Measurements from ENCODE around the gene LYZL6. TPM values are rescaled to one million over a fixed set of nuclear protein-coding genes. Genes with fewer than 3 reads are reported as not detected.

LYZL6 gene, protein sequence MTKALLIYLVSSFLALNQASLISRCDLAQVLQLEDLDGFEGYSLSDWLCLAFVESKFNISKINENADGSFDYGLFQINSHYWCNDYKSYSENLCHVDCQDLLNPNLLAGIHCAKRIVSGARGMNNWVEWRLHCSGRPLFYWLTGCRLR
- total RNA-seq (2014; rRNA removed): not detected in 2 replicates
- not detected for polyA plus RNA-seq (2012)

DNA sequence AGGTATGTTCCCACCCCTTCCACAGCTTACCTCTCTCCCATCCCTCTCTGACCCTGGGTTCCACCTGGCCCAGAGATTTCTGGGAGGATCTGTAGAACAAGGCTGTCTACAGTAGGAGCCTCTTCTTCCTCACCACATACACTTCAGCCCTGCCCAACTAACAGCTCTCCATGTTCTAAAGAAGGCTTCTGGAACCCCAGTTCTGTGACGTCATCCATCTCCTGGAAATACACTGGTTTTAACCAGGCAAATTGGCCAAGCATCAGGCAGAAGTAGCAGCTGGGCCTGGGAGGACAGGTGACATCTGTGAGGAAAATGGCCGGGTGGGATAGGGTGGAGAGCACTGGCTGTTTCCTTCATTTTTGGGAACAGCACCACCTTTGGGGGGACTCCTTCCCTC is at the start of gene LYZL6:
Gene LYZL6, minus strand, starts transcription at position 177 of the 400 bp plus-strand sequence. CDS start 4,357 bp downstream, outside the sequence.
- DNase-seq (ENCODE audit: low read depth): no peak

DNA sequence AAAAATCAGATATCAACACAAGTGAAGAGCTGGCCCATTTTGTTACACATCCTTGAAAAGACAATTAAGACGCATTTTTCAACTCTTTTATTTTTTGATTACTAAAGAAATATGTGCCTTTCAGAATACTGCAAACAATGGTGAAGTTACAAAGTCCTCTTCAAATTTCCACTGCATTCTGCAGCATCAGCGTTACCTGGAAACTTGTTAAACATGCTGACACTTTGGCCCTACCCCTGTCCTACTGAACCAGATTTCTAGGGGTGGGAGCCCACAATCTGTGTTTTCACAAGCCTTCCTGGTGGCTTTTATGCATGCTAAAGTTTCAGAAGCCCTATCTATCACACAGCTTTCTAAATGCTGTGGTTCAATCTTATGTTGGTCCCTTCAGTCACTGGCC is 47.6 kb upstream of the LYZL6 start:
- no peak for DNase-seq (ENCODE audit: low read depth)

DNA sequence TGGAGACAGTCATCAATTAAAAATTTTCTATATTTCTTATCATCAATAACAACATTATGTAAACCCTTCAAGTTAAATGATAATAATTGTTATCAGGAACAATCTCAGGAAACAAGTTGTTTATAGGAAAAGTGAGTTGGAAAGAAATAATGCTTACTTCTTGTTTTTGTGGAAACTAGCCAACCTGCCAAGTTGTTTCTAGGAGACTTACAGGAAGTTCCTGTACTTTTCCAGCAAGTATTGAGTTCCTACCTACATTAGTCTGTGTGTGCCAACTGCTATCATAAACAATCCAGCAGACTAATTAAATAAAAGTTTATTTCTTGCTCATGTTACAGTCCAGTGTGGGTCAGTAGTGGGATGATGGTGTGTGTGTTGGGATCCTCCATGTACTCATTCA is 44.7 kb upstream of the LYZL6 start:
- DNase-seq (ENCODE audit: low read depth): no peak

DNA sequence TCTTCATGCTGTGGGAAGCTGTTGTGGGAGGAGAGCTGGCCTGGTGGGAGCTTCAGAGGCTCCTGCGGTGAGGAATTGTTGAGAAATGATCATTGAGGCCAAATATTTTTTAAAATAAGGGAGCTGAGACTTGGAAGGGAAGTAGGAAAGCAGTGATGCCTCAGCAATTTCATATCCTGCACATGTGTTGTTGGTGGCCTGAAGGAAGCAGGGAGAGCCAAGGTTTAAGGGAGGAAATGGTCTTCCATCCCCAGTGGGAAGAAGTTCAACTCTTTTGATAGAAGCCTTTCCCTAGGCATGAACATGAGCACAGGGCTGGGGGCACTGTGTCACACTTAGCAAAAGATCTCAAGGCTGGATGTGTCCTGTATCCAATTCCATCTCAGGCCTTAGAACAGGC is 43.1 kb upstream of the LYZL6 start, which contains the start of gene CCL14:
Gene CCL14, minus strand, starts transcription at position 87 of the 400 bp plus-strand sequence. Its CDS starts 80 bp downstream, at position 7.
- DNase-seq (ENCODE audit: low read depth): no peak

DNA sequence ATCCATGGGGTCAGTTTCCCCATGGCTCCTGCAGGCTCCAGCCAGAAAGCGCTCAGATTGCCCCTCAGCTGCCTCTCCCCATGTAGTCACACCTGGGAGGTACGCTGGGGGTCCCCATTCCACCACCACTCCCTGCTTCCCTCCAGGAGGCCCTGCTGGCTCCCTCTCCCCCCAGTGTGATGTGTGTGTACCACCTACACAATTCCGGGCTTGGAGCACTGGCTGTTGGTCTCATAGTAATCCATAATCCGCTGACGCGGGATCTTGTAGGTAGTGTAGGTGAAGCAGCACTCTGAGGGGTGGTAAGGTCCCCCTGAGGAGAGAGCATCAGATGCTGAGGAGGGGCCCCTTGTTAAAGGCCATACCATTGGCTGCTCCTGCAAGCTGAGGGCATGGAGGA is 40.6 kb upstream of the LYZL6 start:
- no peak for DNase-seq (ENCODE audit: low read depth)

DNA sequence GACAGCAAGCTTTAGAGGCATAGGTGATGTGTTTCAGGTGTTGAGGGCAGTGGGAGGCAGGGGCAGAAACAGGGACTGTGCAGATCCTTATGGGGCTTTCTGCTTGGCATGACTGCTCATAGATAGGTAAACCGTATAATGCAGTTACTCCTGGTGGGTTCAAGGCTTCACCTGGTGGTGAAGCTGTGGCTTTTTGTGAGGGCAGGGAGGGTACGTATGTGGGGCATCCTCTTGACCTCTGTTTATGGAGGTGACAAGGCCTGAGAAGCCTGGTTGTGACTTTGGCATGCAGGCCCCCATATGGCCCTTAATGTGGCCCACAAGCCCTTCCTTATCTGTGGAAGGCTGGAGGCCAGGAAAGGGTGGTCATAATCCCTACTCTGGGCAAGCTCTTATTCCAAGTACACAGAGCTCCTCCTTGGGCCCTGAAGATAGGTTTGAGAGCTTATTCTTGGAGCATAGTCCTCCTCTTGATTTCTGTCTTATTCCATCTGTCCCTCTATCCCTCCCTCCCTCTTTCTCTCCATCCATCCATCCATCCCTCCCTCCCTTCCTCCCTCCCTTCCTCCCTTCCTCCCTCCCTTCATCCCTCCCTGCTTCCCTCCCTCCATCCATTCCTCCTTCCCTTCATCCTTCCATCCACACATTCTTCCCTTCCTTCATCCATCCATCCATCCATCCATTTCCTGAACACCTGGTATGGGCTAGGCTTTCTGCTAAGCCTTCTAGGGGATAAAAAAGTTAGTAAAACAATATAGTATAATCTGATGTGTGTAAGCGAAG is 39.1 kb upstream of the LYZL6 start:
- no peak for DNase-seq (ENCODE audit: low read depth)

DNA sequence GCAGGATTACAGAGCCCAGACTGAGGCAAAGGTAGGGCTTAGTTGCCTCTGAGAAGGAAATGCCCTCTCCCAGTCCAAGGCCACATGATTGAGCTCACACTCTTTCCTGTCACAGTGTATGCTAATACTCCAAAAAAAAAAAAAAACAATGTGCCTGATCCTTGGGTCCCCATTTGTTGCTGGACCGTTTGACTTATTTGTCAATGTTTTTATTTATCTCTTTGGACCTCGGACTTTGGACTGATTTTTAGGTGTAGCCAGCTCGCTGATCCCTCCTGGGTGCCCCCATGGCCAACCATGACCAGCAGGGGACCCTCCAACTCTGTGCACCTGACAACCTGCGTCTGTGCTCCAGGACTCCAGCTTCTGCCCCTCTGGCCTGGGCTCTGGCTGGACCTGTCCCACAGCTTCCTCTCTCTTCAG is 38.4 kb upstream of the LYZL6 start:
- no peak for DNase-seq (ENCODE audit: low read depth)

DNA sequence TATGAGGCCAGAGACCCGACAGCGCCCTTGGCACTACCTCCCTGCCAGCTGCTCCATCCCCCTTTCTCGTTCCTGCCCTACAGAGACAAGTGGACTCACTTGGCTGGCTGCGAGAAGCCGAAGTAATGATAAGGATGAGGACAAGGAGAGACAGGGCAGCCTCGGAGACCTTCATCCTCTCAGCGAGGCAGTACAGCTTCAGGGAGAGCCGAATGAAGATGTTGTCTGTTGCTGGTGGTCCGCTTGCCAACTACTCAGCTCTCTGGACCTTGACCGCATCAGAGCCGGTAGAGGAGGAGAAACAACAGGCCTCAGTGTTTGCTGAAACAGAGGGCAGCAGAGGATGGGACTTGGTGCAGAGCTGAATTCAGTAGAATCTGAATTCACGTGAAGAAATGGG is 37.7 kb upstream of the LYZL6 start, which contains the start of gene CCL16:
Gene CCL16, minus strand, starts transcription at position 252 of the 400 bp plus-strand sequence. Its CDS starts 77 bp downstream, at position 175.
- DNase-seq (ENCODE audit: low read depth): no peak

DNA sequence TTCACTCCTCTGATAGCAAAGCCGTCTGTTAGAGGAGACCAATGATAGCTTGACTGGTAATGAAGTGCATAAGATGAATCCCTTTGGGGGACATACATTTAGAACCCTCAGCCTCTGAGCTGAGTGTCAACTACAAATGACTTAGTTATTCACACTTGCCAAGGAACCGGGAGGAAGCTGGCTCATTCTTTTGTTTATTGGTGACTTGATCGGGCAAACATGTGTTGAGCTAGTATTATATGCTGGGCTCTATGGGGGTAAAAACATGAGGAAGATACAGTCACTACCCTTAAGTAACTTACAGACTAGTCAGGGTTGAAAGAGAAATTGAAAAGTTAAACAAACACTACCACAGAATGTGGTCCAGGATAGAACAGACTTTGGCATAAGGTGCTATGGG is 34.8 kb upstream of the LYZL6 start:
- no peak for DNase-seq (ENCODE audit: low read depth)

DNA sequence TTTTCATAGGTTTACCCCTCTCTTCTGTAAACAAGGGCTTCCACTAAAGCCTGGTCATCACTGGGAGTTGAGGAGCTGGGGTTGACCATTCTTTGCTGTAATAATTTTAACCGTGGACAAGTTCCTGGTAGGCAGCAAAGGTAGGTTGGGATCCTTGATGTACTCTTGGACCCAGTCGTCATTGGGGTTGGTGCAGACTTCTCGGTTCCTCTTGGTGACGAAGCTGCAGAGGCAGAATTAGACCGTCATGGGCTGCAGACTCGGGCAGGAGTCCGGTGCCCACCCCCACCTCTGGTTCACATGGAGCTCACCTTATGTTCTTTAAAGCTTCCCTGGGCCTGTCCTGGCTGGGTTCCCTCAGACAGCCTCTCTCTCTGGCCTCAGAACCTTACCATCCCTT is 34.0 kb upstream of the LYZL6 start:
- no peak for DNase-seq (ENCODE audit: low read depth)

DNA sequence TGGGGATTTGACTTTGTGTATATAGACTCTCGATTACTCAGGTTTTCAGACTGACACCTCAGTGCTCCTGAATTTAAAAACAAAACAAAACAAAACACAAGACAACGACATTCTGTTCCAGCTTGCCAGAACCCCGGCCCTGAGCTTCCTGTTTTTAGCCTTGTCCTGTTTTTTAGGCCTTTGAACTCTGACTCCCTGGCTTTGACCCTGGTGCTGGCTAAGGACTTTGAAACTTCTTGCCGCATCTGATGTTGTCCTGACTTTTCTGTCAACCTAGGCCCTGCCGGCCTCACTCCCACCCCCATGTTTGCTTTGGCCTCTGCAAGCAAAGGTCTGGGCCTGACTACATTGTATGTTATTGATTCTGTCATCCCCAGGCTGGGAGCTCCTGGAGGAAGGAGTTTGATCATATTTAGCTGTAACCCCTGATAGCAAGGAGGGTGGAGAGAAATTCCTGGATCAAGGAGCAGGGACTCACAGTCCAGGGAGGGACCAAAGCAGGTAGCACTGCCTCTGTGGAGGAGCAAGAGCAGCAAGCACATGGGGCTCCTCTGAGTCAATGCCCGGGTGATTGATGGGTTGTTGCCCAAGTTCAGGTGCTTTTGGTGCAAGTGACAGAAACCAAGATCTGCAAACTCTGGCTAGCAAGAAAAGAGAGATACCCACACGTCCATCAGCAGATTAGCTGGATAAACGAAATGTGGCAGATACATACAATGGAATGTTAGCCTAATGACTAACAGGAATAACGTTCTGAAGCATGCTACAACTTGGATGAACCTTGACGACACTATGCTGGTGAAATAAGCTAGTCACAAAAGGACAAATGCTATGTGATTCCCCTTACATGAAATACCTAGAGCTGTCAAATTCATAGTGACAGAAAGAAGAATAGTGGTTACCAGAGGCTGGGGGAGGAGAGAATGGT is 30.1 kb upstream of the LYZL6 start:
- DNase-seq (ENCODE audit: low read depth): peak; percentile 5

DNA sequence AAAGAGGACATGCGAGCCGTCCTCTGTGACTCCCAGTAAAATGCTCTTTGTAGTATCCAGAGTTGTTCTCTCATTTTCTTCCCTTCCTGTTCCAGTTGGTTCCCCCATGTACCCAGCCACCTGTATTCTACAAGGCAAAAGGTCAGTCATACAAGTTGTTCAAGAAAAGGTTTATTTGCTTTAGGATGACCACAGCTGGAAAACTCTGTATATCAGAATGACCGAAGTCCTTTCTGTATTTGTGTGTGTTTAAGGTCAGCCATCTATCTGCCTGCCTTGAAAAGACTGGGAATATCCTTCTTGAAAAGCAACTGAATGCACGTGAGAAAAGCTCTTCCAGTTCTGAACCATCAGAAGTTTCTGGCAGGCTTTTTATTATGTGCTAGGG is 29.4 kb upstream of the LYZL6 start:
- no peak for DNase-seq (ENCODE audit: low read depth)

DNA sequence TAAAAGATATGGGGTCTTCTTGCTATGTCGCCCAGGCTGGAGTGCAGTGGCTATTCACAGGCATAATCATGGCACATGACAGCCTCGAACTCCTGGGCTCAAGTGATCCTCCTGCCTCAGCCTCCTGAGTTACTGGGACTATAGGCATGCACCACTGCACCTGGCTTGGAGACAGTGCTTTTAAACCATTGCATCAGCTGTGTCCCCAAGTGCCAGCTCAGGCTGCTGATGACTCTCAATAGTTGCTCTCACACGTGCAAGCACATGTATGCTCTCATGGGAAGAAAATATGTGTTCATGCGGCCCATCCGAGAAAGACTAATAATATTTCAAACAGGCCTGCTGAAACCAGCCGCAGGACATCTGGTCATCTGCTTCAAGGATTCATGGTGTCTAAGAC is 29.0 kb upstream of the LYZL6 start:
- DNase-seq (ENCODE audit: low read depth): no peak

DNA sequence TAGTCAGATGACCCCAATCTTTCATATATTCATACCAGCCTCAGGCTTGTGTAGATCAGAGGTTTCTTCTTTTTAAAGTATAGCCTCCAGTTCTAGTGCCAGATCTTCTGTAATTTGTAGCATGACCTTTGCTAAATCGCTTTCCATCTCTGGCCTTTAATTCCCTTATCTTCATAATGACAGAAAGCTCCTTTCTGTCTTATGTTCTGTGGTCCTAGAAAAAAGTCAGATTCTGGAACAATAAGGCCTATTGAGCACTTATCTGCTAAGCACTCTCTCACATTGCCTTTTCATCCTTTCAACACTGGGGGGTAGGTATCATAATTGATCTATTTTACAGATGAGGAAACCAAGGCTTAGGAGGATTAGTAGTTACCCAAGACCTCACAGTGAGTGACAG is 28.6 kb upstream of the LYZL6 start:
- no peak for DNase-seq (ENCODE audit: low read depth)

DNA sequence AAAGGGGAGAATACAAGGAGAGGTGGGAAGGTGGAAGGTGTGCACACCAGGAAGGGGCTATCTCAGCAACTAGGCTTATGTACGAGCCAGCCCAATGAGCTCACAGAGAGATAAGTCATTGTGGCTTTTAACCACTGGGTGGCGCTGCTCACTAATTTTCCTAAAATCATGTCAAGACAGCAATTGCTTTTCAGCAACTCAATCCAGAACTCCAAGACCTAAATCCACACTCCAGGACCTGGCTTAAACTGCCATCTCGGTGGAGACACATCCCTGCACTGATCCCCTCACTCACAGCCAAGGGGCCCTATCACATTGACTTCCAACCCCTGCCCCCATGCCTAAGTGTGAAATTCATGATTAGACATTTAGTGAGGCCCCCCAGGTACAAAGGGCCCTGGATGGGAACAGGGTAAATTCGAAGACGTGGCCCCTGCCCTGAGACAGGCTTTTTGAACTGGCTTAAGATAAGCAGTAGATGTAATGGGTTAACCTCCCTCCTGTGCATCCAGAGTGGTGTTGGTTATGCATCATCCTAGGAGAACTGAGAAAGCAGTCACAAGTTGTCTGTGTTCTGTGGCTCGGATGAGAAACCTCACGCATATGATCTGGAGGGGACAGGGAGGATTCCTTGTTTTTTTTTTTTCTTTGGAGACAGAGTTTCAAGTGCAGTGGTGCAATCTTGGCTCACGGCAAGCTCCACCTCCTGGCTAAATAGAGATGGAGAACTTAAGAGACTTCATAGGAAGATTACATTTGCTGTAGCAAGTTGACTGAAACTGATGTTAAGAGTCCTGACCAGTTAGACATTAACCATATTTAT is 26.3 kb upstream of the LYZL6 start:
- DNase-seq (ENCODE audit: low read depth): peak; percentile 69

DNA sequence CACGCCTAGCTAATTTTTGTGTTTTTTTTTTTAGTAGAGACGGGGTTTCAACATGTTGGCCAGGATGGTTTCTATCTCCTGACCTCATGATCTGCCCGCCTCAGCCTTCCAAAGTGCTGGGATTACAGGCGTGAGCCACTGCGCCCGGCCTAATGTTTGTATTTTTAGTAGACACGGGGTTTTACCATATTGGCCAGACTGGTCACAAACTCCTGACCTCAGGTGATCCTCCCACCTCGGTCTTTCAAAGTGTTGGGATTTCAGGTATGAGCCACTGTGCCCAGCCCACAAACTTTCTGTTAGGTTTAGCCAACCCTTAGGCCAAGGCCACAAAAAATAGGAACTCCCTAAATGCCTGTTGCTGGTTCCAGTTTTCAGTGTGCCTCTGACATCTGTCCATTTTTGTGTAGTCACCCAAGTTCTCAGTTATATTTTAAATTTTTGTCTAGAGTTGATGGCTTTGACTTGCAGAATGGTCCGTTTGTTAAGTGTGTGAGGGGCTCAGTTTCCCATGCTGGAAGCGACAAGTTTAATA is 25.1 kb upstream of the LYZL6 start:
- DNase-seq (ENCODE audit: low read depth): no peak

DNA sequence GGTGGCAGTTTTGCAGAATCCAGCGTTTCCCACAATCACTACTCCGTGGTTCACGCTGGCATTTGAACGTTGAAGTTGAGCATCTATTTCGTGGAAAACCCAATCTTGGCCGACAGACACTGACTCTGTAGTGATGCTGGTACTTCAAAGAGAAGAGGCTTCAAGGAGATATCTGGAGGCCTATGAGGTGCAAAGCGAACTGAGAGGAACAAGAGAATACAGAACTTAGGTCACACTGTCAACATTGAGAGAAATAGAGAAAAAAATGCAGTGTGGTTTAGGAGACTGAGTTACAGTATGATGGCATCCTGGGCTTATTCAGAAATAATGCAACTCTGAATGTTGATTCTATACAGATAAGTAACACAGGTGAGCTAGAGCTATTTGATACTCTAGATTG is 21.8 kb upstream of the LYZL6 start:
- DNase-seq (ENCODE audit: low read depth): no peak

DNA sequence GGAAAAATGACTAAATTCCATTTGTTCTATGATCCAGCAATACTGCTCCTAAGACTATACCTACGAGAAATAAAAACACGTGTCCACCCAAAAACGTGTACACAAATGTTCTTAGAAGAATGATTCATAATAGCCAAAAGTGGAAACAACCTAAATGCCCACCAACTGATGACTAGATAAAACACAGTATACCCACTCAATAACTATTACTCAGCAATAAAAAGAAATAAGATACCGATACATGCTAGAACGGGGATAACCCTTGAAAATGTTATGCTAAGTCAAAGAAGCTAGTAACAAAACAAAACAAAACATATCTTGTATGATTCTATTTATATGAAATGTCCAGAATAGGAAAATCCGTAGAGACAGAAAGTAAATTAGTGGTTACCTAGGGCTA is 20.1 kb upstream of the LYZL6 start:
- DNase-seq (ENCODE audit: low read depth): no peak

DNA sequence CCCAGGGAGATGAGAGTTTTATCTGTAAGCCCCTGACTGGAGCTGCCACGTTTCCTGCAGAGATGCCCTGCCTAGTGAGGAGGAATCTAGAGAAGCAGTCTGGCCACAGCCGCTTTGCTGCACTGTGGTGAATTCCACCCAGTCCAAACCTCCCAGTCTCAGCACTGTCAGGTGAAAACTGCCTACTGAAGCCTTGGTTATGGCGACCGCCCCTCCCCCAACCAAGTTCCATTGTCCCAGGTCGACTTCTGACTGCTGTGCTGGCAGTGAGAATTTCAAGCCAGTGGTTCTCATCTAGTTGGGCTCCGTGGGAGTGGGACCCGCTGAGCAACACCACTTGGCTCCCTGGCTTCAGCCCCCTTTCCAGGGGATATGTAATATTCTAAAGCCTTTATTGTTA is 10.2 kb upstream of the LYZL6 start:
- DNase-seq (ENCODE audit: low read depth): no peak

DNA sequence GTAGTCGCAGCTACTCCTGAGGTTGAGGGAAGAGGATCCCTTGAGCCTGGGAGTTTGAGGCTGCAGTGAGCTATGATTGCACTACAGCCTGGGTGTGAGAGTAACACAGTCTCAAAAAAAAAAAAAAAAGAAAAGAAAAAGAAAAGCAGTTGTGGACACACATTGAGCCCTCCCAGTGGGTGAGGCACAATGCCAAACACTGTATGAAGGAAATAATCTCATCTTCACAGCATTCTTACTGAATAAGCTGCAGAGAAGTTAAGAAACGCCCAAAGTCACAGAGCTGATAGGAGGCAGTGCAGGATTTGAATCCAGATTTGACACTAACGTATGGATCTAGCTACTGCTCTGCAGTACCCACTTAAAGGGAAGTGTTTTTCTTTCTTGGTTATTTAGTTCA is 5.9 kb upstream of the LYZL6 start:
- DNase-seq (ENCODE audit: low read depth): no peak

DNA sequence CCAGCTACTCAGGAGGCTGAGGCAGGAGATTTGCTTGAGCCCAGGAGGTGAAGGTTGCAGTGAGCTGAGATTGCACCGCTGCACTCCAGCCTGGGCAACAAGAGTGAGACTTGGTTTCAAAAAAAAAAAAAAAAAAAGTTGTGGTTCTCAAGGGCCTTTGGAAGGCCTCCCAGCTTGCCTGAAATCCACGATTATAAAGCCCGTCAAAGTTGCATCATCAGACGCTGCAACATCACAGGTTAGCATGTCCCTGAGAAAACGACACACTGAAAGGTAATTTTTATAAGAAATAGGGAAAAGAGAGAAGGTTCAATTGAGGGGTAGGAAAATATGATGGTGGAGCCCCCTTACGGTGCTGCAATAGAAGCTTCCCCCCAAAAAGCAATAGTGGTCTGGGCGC is 4.6 kb upstream of the LYZL6 start:
- no peak for DNase-seq (ENCODE audit: low read depth)
